Measurements from ENCODE around the gene SGSH. TPM values are rescaled to one million over a fixed set of nuclear protein-coding genes. Genes with fewer than 3 reads are reported as not detected.

The SGSH gene
- total RNA-seq, 1 experiment from 2014 or later = 42.8 TPM

DNA sequence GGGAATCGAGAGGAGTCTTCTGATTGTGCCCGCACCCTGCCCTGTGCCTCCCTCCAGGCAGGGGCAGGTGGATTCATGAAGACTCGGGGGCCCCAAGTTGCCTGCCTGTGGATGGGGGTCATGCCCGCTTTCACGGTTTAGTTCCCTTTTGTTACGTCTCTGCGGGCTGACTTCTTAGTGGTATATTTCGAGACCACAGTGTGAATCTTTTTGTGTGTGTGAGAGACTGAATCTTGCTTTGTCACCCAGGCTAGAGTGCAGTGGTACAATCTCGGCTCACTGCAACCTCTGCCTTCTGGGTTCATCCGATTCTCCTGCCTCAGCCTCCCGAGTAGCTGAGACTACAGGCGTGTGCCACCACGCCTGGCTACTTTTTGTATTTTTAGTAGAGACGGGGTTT, 22.4 kb upstream of the SGSH start:
- TF ChIP-seq, protein P1, sequence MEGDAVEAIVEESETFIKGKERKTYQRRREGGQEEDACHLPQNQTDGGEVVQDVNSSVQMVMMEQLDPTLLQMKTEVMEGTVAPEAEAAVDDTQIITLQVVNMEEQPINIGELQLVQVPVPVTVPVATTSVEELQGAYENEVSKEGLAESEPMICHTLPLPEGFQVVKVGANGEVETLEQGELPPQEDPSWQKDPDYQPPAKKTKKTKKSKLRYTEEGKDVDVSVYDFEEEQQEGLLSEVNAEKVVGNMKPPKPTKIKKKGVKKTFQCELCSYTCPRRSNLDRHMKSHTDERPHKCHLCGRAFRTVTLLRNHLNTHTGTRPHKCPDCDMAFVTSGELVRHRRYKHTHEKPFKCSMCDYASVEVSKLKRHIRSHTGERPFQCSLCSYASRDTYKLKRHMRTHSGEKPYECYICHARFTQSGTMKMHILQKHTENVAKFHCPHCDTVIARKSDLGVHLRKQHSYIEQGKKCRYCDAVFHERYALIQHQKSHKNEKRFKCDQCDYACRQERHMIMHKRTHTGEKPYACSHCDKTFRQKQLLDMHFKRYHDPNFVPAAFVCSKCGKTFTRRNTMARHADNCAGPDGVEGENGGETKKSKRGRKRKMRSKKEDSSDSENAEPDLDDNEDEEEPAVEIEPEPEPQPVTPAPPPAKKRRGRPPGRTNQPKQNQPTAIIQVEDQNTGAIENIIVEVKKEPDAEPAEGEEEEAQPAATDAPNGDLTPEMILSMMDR (IDR thresholded peaks at IDR 0.05; ENCODE audit: insufficient read depth in 1 of 2, low read depth in 1 of 2, low read length in 1 of 2, severe bottlenecking in 1 of 2, unreplicated experiment in 1 of 2) = no peak

DNA sequence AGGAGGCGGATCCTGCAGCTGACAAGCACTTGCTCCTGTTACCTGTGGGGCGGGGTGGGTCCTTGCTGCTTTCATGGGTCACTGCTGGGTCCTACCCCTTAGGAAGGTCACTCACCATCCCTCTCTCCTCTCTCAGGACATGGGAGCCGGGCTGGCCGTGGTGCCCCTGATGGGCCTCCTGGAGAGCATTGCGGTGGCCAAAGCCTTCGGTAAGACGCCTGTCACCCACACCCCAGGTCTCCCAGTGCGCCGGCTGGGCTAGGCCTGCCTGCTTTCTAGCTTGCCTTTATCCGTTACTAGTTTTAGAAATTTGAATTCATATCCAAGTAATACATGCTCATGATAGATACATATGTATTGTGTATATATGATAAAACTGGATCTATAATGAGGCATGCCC, 17.3 kb upstream of the SGSH start:
- H3K9me3 Mint-ChIP-seq (ENCODE audit: unreplicated experiment) = peaks cover 7% of the 10 kb centered on the region
- no peaks in the 10 kb centered on the region for H3K4me1 Mint-ChIP-seq (ENCODE audit: low read depth, unreplicated experiment)
- intact Hi-C loops (cut with micrococcal nuclease; ENCODE audit: unreplicated experiment) = no loop called here
- Histone ChIP-seq H3K4me1 (no peaks in the 10 kb centered on the region), H3K27me3 (replicated peaks; ENCODE audit: control insufficient read depth, insufficient read depth, low read length) (no peaks in the 10 kb centered on the region), H3K4me3 (ENCODE audit: low read depth, low read length) (no peak overlapping the region), H3K36me3 (ENCODE audit: control insufficient read depth, insufficient read depth, low read length) (no peaks in the 10 kb centered on the region), H3K9me3 (peaks cover 13% of the 10 kb centered on the region)
- no peak overlapping the region for H3K4me3 Mint-ChIP-seq (ENCODE audit: unreplicated experiment)
- DNase-seq = no peak
- H3K27ac Mint-ChIP-seq (ENCODE audit: unreplicated experiment) = no peak overlapping the region
- CTCF ChIA-PET = no interaction called here
- no TSS peak for BruUV-seq (replicated peaks)
- TF ChIP-seq, protein P1 (IDR thresholded peaks at IDR 0.05; ENCODE audit: insufficient read depth in 1 of 2, low read depth in 1 of 2, low read length in 1 of 2, severe bottlenecking in 1 of 2, unreplicated experiment in 1 of 2) = no peak
- POLR2A ChIA-PET = no interaction called here
- H3K27me3 Mint-ChIP-seq (ENCODE audit: insufficient read depth, unreplicated experiment) = no peaks in the 10 kb centered on the region
- H3K36me3 Mint-ChIP-seq (ENCODE audit: insufficient read depth, unreplicated experiment) = peaks cover 55% of the 10 kb centered on the region

More for the DNA sequence above, 22.4 kb upstream of the SGSH start:
- peaks cover 27% of the 10 kb centered on the region for H3K36me3 Mint-ChIP-seq (ENCODE audit: insufficient read depth, unreplicated experiment)
- no peak for DNase-seq
- H3K27ac Mint-ChIP-seq (ENCODE audit: unreplicated experiment) = no peak overlapping the region
- H3K36me3 ChIP-seq (ENCODE audit: control insufficient read depth, insufficient read depth, low read length) = no peaks in the 10 kb centered on the region
- ChIA-PET POLR2A (no interaction called here), CTCF (no interaction called here)
- no TSS peak for BruUV-seq (replicated peaks)
- no peaks in the 10 kb centered on the region for H3K27me3 Mint-ChIP-seq (ENCODE audit: insufficient read depth, unreplicated experiment)
- H3K4me1 ChIP-seq = no peaks in the 10 kb centered on the region
- H3K9me3 Mint-ChIP-seq (ENCODE audit: unreplicated experiment) = no peaks in the 10 kb centered on the region
- H3K4me3 Mint-ChIP-seq (ENCODE audit: unreplicated experiment) = no peak overlapping the region
- no peaks in the 10 kb centered on the region for H3K4me1 Mint-ChIP-seq (ENCODE audit: low read depth, unreplicated experiment)
- no peaks in the 10 kb centered on the region for H3K27me3 ChIP-seq (replicated peaks; ENCODE audit: control insufficient read depth, insufficient read depth, low read length)
- no peaks in the 10 kb centered on the region for H3K9me3 ChIP-seq
- no peak overlapping the region for H3K4me3 ChIP-seq (ENCODE audit: low read depth, low read length)
- intact Hi-C loops (cut with micrococcal nuclease; ENCODE audit: unreplicated experiment) = no loop called here

DNA sequence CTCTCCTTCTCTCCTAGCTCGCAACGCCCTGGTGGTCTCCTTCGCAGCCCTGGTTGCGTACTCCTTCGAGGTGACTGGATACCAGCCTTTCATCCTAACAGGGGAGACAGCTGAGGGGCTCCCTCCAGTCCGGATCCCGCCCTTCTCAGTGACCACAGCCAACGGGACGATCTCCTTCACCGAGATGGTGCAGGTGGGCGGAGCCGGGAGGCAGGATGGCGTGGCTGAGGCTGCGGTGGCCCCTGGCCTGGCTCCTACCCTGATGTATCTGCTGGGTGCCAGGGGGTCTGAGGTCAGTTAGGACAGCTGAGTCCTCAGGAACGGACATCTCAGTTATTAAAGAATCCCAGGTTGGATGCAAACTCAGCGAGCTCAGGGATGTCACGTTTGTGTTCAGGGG, 16.8 kb upstream of the SGSH start:
- DNase-seq = no peak
- Histone ChIP-seq H3K9me3 (peaks cover 18% of the 10 kb centered on the region), H3K36me3 (ENCODE audit: control insufficient read depth, insufficient read depth, low read length) (no peaks in the 10 kb centered on the region), H3K4me3 (ENCODE audit: low read depth, low read length) (no peak overlapping the region), H3K4me1 (no peaks in the 10 kb centered on the region), H3K27me3 (replicated peaks; ENCODE audit: control insufficient read depth, insufficient read depth, low read length) (no peaks in the 10 kb centered on the region)
- Mint-ChIP-seq H3K4me1 (ENCODE audit: low read depth, unreplicated experiment) (no peaks in the 10 kb centered on the region), H3K4me3 (ENCODE audit: unreplicated experiment) (no peak overlapping the region), H3K9me3 (ENCODE audit: unreplicated experiment) (peaks cover 12% of the 10 kb centered on the region), H3K27ac (ENCODE audit: unreplicated experiment) (no peak overlapping the region), H3K36me3 (ENCODE audit: insufficient read depth, unreplicated experiment) (peaks cover 58% of the 10 kb centered on the region), H3K27me3 (ENCODE audit: insufficient read depth, unreplicated experiment) (no peaks in the 10 kb centered on the region)
- TF ChIP-seq, protein P1 (IDR thresholded peaks at IDR 0.05; ENCODE audit: insufficient read depth in 1 of 2, low read depth in 1 of 2, low read length in 1 of 2, severe bottlenecking in 1 of 2, unreplicated experiment in 1 of 2) = no peak
- POLR2A ChIA-PET = no interaction called here
- CTCF ChIA-PET = no interaction called here
- intact Hi-C loops (cut with micrococcal nuclease; ENCODE audit: unreplicated experiment) = no loop called here
- no TSS peak for BruUV-seq (replicated peaks)

Data from Caco-2 (cell line).